Hepatocyte (in vitro differentiated cells): Measurements from ENCODE around the gene RIPOR1.

ENCODE experiments used
- EZH2 ChIP-seq: fragments of 200-600 bp; sonication (generic); IDR thresholded peaks from 2 replicates; pipeline ENCODE4 v1.6.1; 2016; ENCODE audit warnings: antibody characterized with exemption, mild to moderate bottlenecking, borderline replicate concordance
- EZH2phosphoT487 ChIP-seq: fragments of 200-600 bp; sonication (generic); IDR thresholded peaks from one replicate; pipeline ENCODE4 v1.6.1; 2018; ENCODE audit warnings: antibody characterized with exemption, mild to moderate bottlenecking, low read depth, moderate library complexity; ENCODE audit not compliant: unreplicated experiment, severe bottlenecking
- TF ChIP-seq, protein P1 (sequence below): fragments of 200-600 bp; sonication (generic); IDR thresholded peaks from 2 replicates; pipeline ENCODE4 v1.5.1; 2016; ENCODE audit warnings: antibody characterized with exemption, mild to moderate bottlenecking; ENCODE audit not compliant: poor library complexity

DNA sequence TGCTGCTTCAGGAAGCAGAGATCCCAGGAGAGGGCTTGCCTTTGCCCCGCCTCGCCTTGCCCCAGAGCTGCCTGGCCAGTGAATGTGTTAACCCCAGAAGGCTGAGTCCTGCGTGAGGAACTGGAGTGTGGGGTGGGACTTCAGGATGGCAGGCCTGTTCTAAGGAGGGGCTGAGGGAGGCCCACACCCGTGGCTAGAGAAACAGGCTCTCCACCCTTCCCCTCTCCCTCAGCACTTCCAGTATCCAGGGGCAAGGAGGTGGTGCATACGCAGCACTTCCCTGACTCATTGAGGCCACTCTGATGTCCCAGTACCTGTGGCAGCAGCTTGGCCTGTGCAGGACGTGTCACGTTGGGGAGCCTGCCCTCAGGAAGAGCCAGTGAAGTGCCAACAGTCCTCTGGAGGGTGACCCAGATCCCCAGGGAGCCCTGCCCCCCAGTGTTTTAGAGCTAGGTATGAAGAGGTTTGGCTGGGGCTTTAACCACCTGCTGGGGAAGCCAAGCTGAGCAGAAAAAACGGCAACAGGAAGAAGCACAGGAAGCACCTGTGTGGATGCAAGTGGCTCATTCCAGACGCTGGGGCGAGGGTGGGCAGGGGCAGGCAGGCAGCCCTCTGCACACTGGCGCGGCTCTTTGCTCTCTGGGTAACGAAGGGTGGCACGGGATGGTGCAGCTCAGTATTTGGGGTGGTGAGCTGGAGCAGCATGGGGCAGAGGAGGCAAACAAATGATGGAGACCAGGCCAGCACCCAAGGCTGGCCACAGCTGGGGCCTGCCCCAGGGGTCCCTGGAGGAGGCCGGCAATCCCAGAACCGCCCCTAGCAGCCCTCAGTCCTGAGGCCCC, 19.0 kb downstream of the RIPOR1 start:
- TF ChIP-seq, protein P1, sequence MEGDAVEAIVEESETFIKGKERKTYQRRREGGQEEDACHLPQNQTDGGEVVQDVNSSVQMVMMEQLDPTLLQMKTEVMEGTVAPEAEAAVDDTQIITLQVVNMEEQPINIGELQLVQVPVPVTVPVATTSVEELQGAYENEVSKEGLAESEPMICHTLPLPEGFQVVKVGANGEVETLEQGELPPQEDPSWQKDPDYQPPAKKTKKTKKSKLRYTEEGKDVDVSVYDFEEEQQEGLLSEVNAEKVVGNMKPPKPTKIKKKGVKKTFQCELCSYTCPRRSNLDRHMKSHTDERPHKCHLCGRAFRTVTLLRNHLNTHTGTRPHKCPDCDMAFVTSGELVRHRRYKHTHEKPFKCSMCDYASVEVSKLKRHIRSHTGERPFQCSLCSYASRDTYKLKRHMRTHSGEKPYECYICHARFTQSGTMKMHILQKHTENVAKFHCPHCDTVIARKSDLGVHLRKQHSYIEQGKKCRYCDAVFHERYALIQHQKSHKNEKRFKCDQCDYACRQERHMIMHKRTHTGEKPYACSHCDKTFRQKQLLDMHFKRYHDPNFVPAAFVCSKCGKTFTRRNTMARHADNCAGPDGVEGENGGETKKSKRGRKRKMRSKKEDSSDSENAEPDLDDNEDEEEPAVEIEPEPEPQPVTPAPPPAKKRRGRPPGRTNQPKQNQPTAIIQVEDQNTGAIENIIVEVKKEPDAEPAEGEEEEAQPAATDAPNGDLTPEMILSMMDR = no peak
- no peak for TF ChIP-seq EZH2phosphoT487
- no peak for TF ChIP-seq EZH2
